Mesenchymal stem cell (in vitro differentiated cells and primary cell): ENCODE measurements around the gene DCBLD1.

Source experiments
- DNase-seq: peaks from one replicate; pipeline ENCODE4 v3.0.0-alpha.2; 2013
- H2AFZ ChIP-seq: one replicate; pipeline ENCODE4 v1.6.1; 2013; ENCODE audit warnings: low read depth, mild to moderate bottlenecking, control low read depth, inconsistent platforms, low read length, moderate library complexity
- H2AK5ac ChIP-seq: 2 replicates; pipeline ENCODE4 v1.6.1; 2013; ENCODE audit warnings: low read length, moderate library complexity, mild to moderate bottlenecking, inconsistent platforms; ENCODE audit not compliant: severe bottlenecking
- H2BK120ac ChIP-seq: one replicate; pipeline ENCODE4 v1.6.1; 2013; ENCODE audit warnings: low read depth, mild to moderate bottlenecking, inconsistent platforms, low read length, moderate library complexity
- H2BK12ac ChIP-seq, 2 experiments: one replicate each; pipeline ENCODE4 v1.6.1; 2013; ENCODE audit warnings: inconsistent platforms in 2 of 2, low read length in 2 of 2, mild to moderate bottlenecking in 2 of 2, moderate library complexity in 2 of 2, control low read depth in 1 of 2
- H2BK15ac ChIP-seq: one replicate; pipeline ENCODE4 v1.6.1; 2013; ENCODE audit warnings: mild to moderate bottlenecking, low read depth, inconsistent platforms; ENCODE audit not compliant: poor library complexity, severe bottlenecking
- H2BK5ac ChIP-seq: 2 replicates; pipeline ENCODE4 v1.6.1; 2013; ENCODE audit warnings: low read depth, mild to moderate bottlenecking, low read length, control low read depth, inconsistent platforms; ENCODE audit not compliant: poor library complexity, severe bottlenecking
- H3K14ac ChIP-seq, 2 experiments: one replicate each; pipeline ENCODE4 v1.6.1; 2013; ENCODE audit warnings: inconsistent platforms in 2 of 2, low read length in 2 of 2, control low read depth in 1 of 2, mild to moderate bottlenecking in 1 of 2, moderate library complexity in 1 of 2
- H3K18ac ChIP-seq, 2 experiments: one replicate each; pipeline ENCODE4 v1.6.1; 2013; ENCODE audit warnings: inconsistent platforms in 2 of 2, low read length in 2 of 2, control low read depth in 1 of 2, low read depth in 1 of 2, mild to moderate bottlenecking in 1 of 2
- H3K23ac ChIP-seq, 2 experiments: one replicate each; pipeline ENCODE4 v1.6.1; 2013; ENCODE audit warnings: inconsistent platforms in 2 of 2, low read length in 2 of 2, mild to moderate bottlenecking in 2 of 2, moderate library complexity in 2 of 2, control low read depth in 1 of 2
- H3K27ac ChIP-seq: 2 replicates; pipeline ENCODE4 v1.5.1; 2013; ENCODE audit warnings: mild to moderate bottlenecking, moderate library complexity, low read length, control low read depth, inconsistent platforms; ENCODE audit not compliant: poor library complexity, severe bottlenecking
- H3K27me3 ChIP-seq, 2 experiments: 2 replicates each; pipeline versions ENCODE4 v1.6.1 to v1.7.0; 2013; ENCODE audit warnings: low read length in 2 of 2, mild to moderate bottlenecking in 2 of 2, moderate library complexity in 2 of 2, control low read depth in 1 of 2, inconsistent platforms in 1 of 2; ENCODE audit not compliant: control insufficient read depth in 1 of 2, insufficient read depth in 1 of 2
- H3K36me3 ChIP-seq, 2 experiments: 2 replicates each; pipeline versions ENCODE4 v1.6.1 to v1.7.0; 2013; ENCODE audit warnings: low read length in 2 of 2, control low read depth in 1 of 2, inconsistent platforms in 1 of 2, low read depth in 1 of 2, mild to moderate bottlenecking in 1 of 2; ENCODE audit not compliant: insufficient read depth in 2 of 2, control insufficient read depth in 1 of 2
- H3K4ac ChIP-seq, 2 experiments: one replicate each; pipeline ENCODE4 v1.6.1; 2013; ENCODE audit warnings: inconsistent platforms in 2 of 2, low read length in 2 of 2, mild to moderate bottlenecking in 2 of 2, moderate library complexity in 2 of 2, control low read depth in 1 of 2, low read depth in 1 of 2
- H3K4me1 ChIP-seq: 2 replicates; pipeline ENCODE4 v1.6.1; 2013; ENCODE audit warnings: low read depth, low read length, control low read depth; ENCODE audit not compliant: control insufficient read depth, insufficient read depth
- H3K4me2 ChIP-seq: 2 replicates; pipeline ENCODE4 v1.6.1; 2013; ENCODE audit warnings: low read length, mild to moderate bottlenecking, inconsistent platforms; ENCODE audit not compliant: poor library complexity, severe bottlenecking
- H3K4me3 ChIP-seq, 2 experiments: 2 replicates each; pipeline versions ENCODE4 v1.5.1 to v1.7.0; 2013; ENCODE audit warnings: low read length in 2 of 2, mild to moderate bottlenecking in 2 of 2, control low read depth in 1 of 2, low read depth in 1 of 2; ENCODE audit not compliant: insufficient read depth in 1 of 2
- H3K79me1 ChIP-seq: replicated peaks from 2 replicates; pipeline ENCODE4 v1.6.1; 2013; ENCODE audit warnings: mild to moderate bottlenecking, control low read depth, low read length, inconsistent platforms; ENCODE audit not compliant: poor library complexity, severe bottlenecking
- H3K9ac ChIP-seq: 2 replicates; pipeline ENCODE4 v1.7.0; 2013; ENCODE audit warnings: mild to moderate bottlenecking, low read length, moderate library complexity
- H3K9me3 ChIP-seq: 2 replicates; pipeline ENCODE4 v1.7.0; 2013; ENCODE audit warnings: mild to moderate bottlenecking, low read length; ENCODE audit not compliant: control insufficient read depth
- H4K8ac ChIP-seq: one replicate; pipeline ENCODE4 v1.6.1; 2013; ENCODE audit warnings: inconsistent platforms, mild to moderate bottlenecking, low read length, moderate library complexity
- H4K91ac ChIP-seq: one replicate; pipeline ENCODE4 v1.6.1; 2013; ENCODE audit warnings: mild to moderate bottlenecking, low read length, inconsistent platforms
- WGBS: methylation state at CpG from one replicate; pipeline ENCODE4 v1.1.7; 2013; ENCODE audit warnings: mixed read lengths; 5-methylcytosine and 5-hydroxymethylcytosine counted together

Gene DCBLD1

GRCh38 chr6:117444600-117444999 is 37.9 kb upstream of the DCBLD1 start:
- Histone ChIP-seq H3K27me3 (no peaks in the 10 kb centered on the region), H4K8ac (no peak overlapping the region), H3K79me1 (no peaks in the 10 kb centered on the region), H2BK15ac (no peak overlapping the region), H2BK12ac (no peak overlapping the region), H3K36me3 (no peaks in the 10 kb centered on the region), H3K4ac (no peak overlapping the region), H3K14ac (no peak overlapping the region), H4K91ac (no peak overlapping the region), H3K9ac (no peak overlapping the region), H2BK120ac (no peak overlapping the region), H3K4me1 (peaks cover 4% of the 10 kb centered on the region), H3K4me2 (no peak overlapping the region), H2AK5ac (no peak overlapping the region), H3K18ac (no peak overlapping the region), H3K23ac (no peak overlapping the region), H3K9me3 (peaks cover 9% of the 10 kb centered on the region), H2AFZ (no peak overlapping the region), H3K27ac (no peak overlapping the region), H3K4me3 (no peak overlapping the region), H2BK5ac (no peak overlapping the region)
- DNase-seq: peak; percentile 63
- WGBS: 84% methylated on average over 2 of the region's 2 CpGs

DNA sequence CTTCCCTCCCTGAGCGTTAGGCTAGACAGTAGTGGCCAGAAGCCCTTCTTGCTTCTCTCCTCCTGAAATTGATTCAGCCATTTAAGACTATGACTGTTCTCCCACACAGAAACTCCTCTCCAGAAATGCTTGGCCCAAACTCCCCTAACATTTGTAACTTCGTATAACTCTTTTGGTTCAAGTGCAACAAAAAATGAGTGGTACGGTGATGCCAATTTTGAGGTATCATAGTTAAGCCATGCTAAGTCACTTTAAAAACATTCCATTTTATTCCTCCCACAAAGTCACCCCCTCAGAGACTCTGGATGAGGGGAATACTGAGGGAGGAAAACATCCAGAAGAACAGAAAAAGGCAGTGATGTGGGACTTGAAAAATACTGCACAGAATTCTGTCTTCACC is 35.6 kb upstream of the DCBLD1 start:
- Histone ChIP-seq H3K36me3 (no peaks in the 10 kb centered on the region), H2BK5ac (no peak overlapping the region), H3K4me3 (no peak overlapping the region), H3K14ac (no peak overlapping the region), H3K4ac (no peak overlapping the region), H2AK5ac (peak overlapping the region; percentile 23), H3K4me1 (peaks cover 6% of the 10 kb centered on the region), H4K91ac (no peak overlapping the region), H2BK120ac (no peak overlapping the region), H4K8ac (no peak overlapping the region), H3K9ac (no peak overlapping the region), H3K27me3 (no peaks in the 10 kb centered on the region), H2BK15ac (no peak overlapping the region), H3K9me3 (no peaks in the 10 kb centered on the region), H3K18ac (no peak overlapping the region), H2BK12ac (no peak overlapping the region), H2AFZ (no peak overlapping the region), H3K4me2 (no peak overlapping the region), H3K79me1 (no peaks in the 10 kb centered on the region), H3K23ac (no peak overlapping the region), H3K27ac (no peak overlapping the region)
- DNase-seq: no peak
- 93% methylated on average over 2 of the region's 3 CpGs for WGBS

- Histone ChIP-seq H3K4ac (no peak overlapping the region), H3K4me3 (no peak overlapping the region), H2BK120ac (no peak overlapping the region), H2BK5ac (no peak overlapping the region), H3K23ac (no peak overlapping the region), H3K18ac (no peak overlapping the region), H2AK5ac (no peak overlapping the region), H3K14ac (no peak overlapping the region), H3K27me3 (no peaks in the 10 kb centered on the region), H2BK12ac (peak overlapping the region in 1 of 2 experiments; percentile 16), H4K8ac (no peak overlapping the region), H3K36me3 (no peaks in the 10 kb centered on the region), H3K27ac (peak overlapping the region; percentile 26), H2AFZ (no peak overlapping the region), H3K4me2 (no peak overlapping the region), H3K79me1 (no peaks in the 10 kb centered on the region), H4K91ac (no peak overlapping the region), H3K9ac (peak overlapping the region; percentile 71), H3K4me1 (peaks cover 6% of the 10 kb centered on the region), H2BK15ac (no peak overlapping the region), H3K9me3 (no peaks in the 10 kb centered on the region)
- DNase-seq: peak; percentile 8
- WGBS: 67% methylated on average over 3 of the region's 5 CpGs
These were observed 34.5 kb upstream of the DCBLD1 start for GRCh38 chr6:117448011-117448410.

DNA sequence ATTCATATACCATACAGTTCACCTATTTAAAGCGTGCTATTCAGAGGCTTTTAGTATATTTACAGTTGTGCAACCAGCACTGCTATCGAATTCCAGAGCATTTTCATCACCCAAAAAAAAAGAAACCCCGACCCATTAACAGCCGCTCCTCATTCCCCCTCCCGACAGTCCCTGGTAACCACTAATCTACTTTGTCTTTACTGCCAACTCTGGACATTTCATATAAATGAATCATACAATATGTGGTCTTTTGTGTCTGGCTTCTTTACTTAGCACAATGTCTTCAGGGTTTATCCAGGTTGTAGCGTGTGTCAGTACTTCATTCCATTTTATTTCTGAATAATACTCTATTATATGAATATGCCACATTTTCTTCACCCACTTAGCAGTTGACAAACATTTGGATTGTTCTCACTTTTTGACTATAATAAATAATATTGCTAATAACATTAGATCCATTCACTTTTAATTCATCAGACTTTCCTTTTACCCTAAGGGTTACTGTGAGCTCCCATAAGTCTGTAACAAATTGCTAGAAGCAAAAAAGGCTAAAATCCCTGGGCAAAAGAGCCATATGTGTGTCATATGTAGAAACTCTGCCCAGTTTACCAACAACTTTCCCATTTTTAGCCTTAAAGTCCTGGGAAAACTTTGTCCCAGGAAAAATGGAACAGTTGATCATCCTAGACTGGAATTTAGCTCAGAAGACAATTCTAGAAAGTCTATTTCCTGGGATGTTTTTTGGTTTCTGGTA is 33.6 kb upstream of the DCBLD1 start:
- Histone ChIP-seq H3K4me3 (no peak overlapping the region), H2BK5ac (peak overlapping the region; percentile 90), H3K14ac (no peak overlapping the region), H4K91ac (no peak overlapping the region), H3K4me1 (peaks cover 6% of the 10 kb centered on the region), H2BK15ac (no peak overlapping the region), H3K4me2 (no peak overlapping the region), H3K23ac (no peak overlapping the region), H2BK12ac (no peak overlapping the region), H4K8ac (no peak overlapping the region), H3K9me3 (no peaks in the 10 kb centered on the region), H2AFZ (no peak overlapping the region), H2BK120ac (no peak overlapping the region), H3K79me1 (no peaks in the 10 kb centered on the region), H3K4ac (no peak overlapping the region), H3K9ac (peak overlapping the region; percentile 71), H3K36me3 (no peaks in the 10 kb centered on the region), H3K27me3 (no peaks in the 10 kb centered on the region), H3K18ac (no peak overlapping the region), H2AK5ac (no peak overlapping the region), H3K27ac (peak overlapping the region; percentile 96)
- WGBS: 3% methylated on average over 2 of the region's 6 CpGs
- peak; percentile 89 for DNase-seq
